Stimulated activated CD4-positive, alpha-beta T cell treated with anti-CD3 and anti-CD28 coated beads, Interleukin-12 subunit alpha, Interleukin-12 subunit beta, amount 100 ng/mL, for 4 hours (primary cell): ENCODE data around the gene KRTAP4-3.
"Not testable (repeated sequence)": the region's sequence is repeated elsewhere in the genome, so short reads cannot be mapped to it uniquely, and the experiment has no call there.

Source experiments
- DNase-seq: peaks from one replicate; pipeline ENCODE4 v3.0.0-alpha.2; 2020

Gene KRTAP4-3

GRCh38 chr17:41168121-41168520, at the start of gene KRTAP4-3:
Gene KRTAP4-3 (minus strand): TSS chr17:41168221. CDS start chr17:41168172, 49 bp downstream.
- no peak for DNase-seq

- no peak for DNase-seq
These were observed 47.7 kb upstream of the KRTAP4-3 start for GRCh38 chr17:41215681-41216080.

GRCh38 chr17:41212524-41213169, 44.6 kb upstream of the KRTAP4-3 start:
- no peak for DNase-seq

- DNase-seq: no peak
These were observed 43.9 kb upstream of the KRTAP4-3 start for GRCh38 chr17:41211845-41212466.

GRCh38 chr17:41199421-41200078, 31.5 kb upstream of the KRTAP4-3 start:
- no peak for DNase-seq

- DNase-seq: no peak
These were observed 28.0 kb upstream of the KRTAP4-3 start for GRCh38 chr17:41196068-41196467.

- DNase-seq: no peak
These were observed 22.3 kb upstream of the KRTAP4-3 start for GRCh38 chr17:41190328-41190727.

- DNase-seq: not testable (repeated sequence)
These were observed 21.9 kb upstream of the KRTAP4-3 start, which contains the start of gene KRTAP9-1 for GRCh38 chr17:41189837-41190318. Gene KRTAP9-1 (plus strand): TSS chr17:41189887. CDS start chr17:41189887, 0 bp downstream.

- DNase-seq: no peak
These were observed 18.9 kb upstream of the KRTAP4-3 start for GRCh38 chr17:41186872-41187271.

- DNase-seq: no peak
These were observed 17.0 kb upstream of the KRTAP4-3 start for GRCh38 chr17:41185001-41185400.

GRCh38 chr17:41184480-41184961, 16.5 kb upstream of the KRTAP4-3 start, which contains the start of gene KRTAP4-1:
Gene KRTAP4-1 (minus strand): TSS chr17:41184911. CDS start chr17:41184854, 57 bp downstream.
- DNase-seq: no peak

- DNase-seq: no peak
These were observed 11.0 kb upstream of the KRTAP4-3 start for GRCh38 chr17:41178843-41179616.

GRCh38 chr17:41178341-41178740, 10.3 kb upstream of the KRTAP4-3 start:
- DNase-seq: no peak

GRCh38 chr17:41177727-41178271, 9.8 kb upstream of the KRTAP4-3 start, which contains the start of gene KRTAP4-2:
Gene KRTAP4-2 (minus strand): TSS chr17:41178221. CDS start chr17:41178164, 57 bp downstream.
- no peak for DNase-seq

GRCh38 chr17:41176744-41177387, 8.8 kb upstream of the KRTAP4-3 start:
- DNase-seq: no peak

- no peak for DNase-seq
These were observed 3.9 kb upstream of the KRTAP4-3 start for GRCh38 chr17:41171886-41172285.

- DNase-seq: no peak
These were observed 460 bp downstream of the KRTAP4-3 start for GRCh38 chr17:41167561-41167960.

GRCh38 chr17:41163828-41164227, 4.2 kb downstream of the KRTAP4-3 start:
- DNase-seq: no peak

- DNase-seq: no peak
These were observed 7.4 kb downstream of the KRTAP4-3 start, which contains the start of gene KRTAP4-4 for GRCh38 chr17:41160648-41161047. Gene KRTAP4-4 (minus strand): TSS chr17:41160748. CDS start chr17:41160691, 57 bp downstream.

GRCh38 chr17:41160190-41160589, 7.8 kb downstream of the KRTAP4-3 start:
- not testable (repeated sequence) for DNase-seq

- no peak for DNase-seq
These were observed 14.2 kb downstream of the KRTAP4-3 start for GRCh38 chr17:41153856-41154255.

- no peak for DNase-seq
These were observed 16.5 kb downstream of the KRTAP4-3 start for GRCh38 chr17:41151525-41151924.
